Colon (tissue), 2 donors: ENCODE measurements around the gene NRDE2.
"Not testable (repeated sequence)": the region's sequence is repeated elsewhere in the genome, so short reads cannot be mapped to it uniquely, and the experiment has no call there.

Experiments
- FAIRE-seq: peaks from 2 replicates; lab custom pipeline; 2012; peaks lifted over from hg19 to GRCh38; lab: Jason Lieb, UNC
- donor health status: control.
- donor health status: control.

The NRDE2 gene

GRCh38 chr14:90341784-90342183, 10.0 kb upstream of the NRDE2 start:
- no peak for FAIRE-seq

DNA sequence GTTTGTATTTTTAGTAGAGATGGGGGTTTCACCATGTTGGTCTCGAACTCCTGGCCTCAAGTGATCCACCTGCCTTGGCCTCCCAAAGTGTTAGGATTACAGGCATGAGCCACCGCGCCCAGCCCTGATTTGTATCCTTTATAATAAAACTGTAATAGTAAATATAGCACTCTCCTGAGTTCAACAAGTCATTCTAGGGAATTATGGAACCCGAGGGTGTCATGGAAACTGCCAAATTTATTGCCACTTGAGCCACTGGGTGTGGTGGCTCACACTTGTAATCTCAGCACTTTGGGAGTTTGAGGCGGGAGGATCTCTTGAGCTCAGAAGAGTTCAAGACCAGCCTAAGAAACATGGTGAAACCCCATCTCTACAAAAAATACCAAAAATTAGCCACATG, 9.5 kb upstream of the NRDE2 start:
- FAIRE-seq = not testable (repeated sequence)

GRCh38 chr14:90336985-90337384, 5.2 kb upstream of the NRDE2 start:
- FAIRE-seq = no peak

- FAIRE-seq = no peak
Measured at GRCh38 chr14:90336401-90336800, 4.7 kb upstream of the NRDE2 start.

GRCh38 chr14:90332271-90332584, 487 bp upstream of the NRDE2 start:
- FAIRE-seq = no peak

DNA sequence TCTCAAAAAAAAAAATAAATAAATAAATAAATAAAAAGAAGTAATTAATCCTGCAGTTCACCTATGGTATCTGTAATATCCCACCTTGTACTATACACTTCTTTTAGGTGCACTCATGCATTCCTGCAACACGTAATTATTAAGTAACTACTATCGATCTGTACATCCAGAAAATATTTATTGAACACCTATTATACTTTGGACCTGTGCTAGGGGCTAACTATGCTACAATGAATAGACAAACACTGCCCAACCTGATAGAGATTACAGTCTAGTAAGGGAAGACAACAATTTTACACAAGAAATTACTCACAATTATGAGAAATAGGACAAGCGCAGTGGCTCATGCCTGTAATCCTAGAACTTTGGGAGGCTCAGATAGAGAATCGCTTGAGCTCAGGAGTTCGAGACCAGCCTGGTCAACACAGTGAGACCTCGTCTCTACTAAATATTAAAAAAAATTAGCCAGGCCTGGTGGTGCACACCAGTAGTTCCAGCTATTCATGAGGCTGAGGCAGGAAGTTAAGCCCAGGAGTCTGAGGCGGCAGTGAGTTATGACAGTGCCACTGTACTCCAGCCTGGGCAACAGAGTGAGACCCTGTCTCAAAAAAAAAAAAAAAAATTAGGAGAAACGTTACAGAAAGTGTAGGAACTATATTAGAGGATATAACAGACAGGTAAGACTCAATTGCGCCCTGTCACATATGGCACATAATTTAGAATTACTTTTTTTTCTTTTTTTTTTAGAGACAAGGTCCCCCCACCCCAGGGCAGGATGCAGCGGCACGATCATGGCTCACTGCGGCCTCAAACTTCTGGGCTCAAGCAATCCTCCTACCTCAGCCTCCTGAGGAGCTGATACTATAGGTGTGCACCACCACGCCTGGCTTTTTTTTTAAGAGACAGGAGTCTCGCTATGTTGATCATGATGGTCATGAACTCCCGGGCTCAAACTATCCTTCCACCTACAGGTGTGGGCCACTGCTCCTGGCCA, 1.2 kb downstream of the NRDE2 start:
- FAIRE-seq = no peak

DNA sequence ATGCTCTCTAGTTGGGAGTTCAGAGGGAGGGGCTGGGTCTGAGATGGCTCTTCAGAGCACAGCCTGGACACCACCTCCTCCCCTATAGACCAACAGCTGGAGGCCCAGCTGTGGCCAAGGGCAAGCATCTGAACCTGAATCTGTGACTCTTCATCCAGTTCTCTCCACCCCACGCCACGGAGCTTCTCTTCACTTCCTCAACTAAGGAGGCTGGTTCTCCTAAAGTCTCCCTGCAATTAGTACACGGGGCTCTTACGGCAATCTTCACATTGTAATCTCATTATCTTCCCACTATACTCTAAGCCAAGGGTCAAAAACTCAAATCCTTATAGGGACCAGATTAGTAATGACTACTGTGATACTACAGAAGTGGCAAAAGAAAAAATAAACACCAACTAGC, 9.8 kb downstream of the NRDE2 start:
- no peak for FAIRE-seq

GRCh38 chr14:90319634-90320541, 11.9 kb downstream of the NRDE2 start:
- no peak for FAIRE-seq

GRCh38 chr14:90319173-90319572, 12.6 kb downstream of the NRDE2 start:
- no peak for FAIRE-seq

DNA sequence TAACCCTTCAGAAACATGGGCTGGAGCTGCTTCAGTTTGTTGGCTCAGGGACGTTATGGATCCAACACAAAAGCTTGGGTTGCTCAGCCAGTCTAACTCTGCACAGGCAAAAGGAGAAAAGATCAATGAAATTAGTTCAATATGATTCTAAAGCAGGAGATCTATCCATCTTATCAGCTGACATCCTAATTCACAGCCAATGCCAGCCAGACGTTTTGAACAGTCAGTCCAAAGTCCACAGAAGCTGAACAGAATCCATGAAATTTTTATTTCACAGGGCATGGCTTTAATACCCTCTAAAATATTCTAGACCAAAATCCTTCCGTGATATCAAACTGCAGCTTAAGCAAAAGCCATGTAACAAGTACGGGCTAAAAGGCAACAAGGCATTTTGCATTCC, 13.7 kb downstream of the NRDE2 start:
- no peak for FAIRE-seq

DNA sequence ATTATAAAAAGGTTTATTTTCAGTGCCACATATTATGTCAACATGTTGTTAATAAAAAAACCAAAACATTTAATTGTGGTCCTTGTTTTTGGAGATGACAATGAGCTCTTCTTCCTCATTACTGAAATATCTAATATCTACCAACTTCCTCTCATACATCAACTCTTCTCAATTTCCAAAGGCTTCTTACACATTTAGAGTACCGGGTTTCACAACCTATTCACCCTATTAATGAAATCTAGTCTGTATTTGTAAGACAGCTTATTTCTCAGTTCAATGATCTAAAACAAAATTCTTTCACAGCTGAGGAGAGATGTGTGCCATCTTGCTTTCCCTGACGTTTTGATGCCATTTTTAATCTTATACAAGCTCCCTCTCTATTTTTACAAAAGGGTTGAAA, 14.5 kb downstream of the NRDE2 start:
- no peak for FAIRE-seq

- no peak for FAIRE-seq
Measured at GRCh38 chr14:90308561-90308960, 23.2 kb downstream of the NRDE2 start.

GRCh38 chr14:90305176-90305601, 26.6 kb downstream of the NRDE2 start:
- FAIRE-seq = no peak

DNA sequence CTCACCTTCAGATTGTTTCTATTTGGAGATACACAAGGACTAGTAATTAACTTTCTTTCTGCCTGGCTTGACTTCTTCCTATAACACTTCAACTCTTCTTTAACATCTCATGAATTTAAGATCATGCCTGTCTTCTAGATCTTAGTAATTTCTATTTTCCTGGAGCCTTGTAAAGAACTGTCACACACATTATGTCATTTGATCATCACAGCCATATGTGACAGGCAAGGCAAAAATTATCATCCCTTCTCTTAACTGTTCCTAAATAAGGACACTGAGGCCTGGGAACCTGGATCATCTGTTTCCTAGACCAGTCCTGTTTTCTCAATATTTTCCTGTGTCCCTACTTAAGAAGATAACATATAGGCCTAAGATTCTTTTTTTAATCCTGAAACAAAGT, 27.2 kb downstream of the NRDE2 start:
- no peak for FAIRE-seq

DNA sequence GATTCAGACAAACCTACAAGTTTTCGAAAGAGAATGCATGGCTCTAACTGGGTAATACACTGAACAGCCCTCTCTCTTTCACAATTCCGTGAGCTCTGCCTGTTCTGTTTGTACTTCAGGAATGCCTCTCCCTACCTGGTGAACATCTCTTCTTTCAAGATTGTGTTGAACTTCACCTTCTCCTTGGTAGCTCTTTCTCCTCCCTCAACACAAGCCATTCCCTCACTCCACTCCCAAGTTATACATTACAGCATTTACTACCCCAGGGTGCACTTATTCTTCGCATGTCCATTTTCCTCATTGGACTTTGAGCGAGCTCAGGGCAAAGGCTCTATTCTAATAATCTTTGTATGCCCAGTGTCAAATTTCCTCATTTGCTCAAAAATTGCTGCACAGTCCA, 28.3 kb downstream of the NRDE2 start:
- FAIRE-seq = no peak

- FAIRE-seq = no peak
Measured at GRCh38 chr14:90302529-90303303, 29.0 kb downstream of the NRDE2 start.

DNA sequence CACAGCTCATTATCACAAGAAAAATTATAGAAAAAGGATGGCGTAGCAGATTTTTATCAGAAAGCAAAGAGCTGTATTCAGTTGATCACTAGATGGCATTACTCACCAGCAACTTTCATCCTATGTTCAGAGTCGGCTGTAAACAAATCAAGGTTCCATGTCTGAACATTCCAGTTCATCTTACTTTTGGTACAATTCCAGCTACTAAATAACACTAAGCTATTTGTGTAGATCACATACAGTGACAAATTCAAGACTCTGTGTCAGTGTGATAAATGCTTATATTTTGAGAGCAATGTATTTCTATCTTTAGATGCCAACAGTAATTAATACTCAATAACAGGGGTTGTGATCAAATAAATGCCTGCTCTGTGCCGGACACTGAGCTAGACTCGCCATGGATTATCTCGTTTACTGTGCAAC, 30.1 kb downstream of the NRDE2 start:
- FAIRE-seq = no peak

- no peak for FAIRE-seq
Measured at GRCh38 chr14:90301122-90301521, 30.6 kb downstream of the NRDE2 start.

DNA sequence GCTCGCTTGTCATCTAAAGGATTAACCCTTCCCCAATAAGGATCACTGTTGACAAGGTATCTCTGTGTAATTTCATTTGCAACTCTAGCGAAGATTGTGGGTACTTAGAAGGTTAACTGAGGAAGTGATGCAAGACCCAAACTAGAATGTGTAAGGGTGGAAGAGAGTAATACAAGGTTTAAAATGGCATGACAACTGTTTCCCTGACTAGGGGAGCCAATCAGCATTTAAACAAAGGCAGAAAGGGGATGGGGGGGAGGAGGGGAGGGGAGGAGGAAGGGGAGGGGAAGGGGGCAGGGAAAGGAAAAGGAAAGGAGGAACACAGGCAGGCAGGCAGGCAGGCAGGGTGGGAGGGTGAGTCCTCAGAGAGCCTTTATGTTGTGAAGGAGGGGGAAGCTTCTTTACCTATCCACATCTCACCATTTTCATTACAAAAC, 31.1 kb downstream of the NRDE2 start:
- no peak for FAIRE-seq

DNA sequence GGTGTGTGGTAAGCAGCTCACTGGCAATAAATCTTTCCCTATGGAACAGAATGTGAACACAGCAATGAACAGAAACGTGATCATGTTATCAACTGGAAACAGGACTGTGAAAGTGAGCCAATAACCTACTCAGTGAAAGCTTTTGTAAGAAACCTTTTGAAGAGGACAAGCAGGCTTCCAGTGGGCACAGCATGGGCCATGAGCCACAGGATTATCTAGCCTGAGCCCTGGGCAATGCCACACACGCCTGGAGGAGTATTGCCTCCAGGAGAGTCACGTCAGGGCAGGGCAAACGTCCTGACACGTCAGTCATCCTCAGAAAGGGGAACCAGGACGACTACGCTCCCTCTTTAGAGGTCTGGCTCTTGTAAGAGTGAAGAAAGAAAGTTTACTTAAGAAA, 32.3 kb downstream of the NRDE2 start:
- no peak for FAIRE-seq

DNA sequence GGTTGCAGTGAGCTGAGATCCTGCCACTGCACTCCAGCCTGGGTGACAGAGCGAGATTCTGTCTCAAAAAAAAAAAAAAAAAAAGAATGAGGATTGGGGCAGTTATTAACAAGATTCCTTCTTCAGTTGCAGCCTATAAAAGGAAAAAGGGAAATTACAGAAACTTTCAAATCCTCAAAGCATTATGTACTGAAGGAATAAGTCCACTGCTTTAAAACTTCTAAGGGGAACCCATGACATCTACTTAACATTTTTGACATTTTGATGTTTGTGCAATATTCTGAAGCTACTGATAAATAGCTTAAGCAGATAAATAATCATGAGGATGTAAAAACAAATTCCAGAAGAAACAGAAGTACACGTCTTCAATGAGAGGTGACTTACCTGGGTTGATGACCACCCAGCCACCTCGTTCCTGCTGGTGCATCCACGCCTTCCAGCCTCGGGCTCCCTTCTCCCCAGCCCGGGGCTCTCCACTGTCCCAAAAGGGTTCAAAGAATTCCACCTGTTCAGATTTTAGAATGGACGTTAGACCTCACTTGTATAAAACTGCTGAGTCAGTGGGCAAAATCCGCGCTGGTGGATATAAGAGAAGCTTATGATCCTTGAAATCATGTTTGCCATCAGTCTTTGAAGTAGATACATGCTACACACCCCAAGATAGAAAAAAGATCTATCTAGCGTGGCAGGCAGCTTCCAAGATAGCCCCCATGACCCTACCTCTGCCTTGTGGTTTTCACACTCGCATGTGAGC, 33.7 kb downstream of the NRDE2 start:
- FAIRE-seq = no peak
